Activated T-helper 1 cell treated with anti-CD3 and anti-CD28 coated beads, Interleukin-2, amount 50 U/mL, for 16 hours (primary cell): ENCODE data around the gene SLC25A48.

ENCODE experiments used
- DNase-seq, 2 donors: peaks; one replicate each; pipeline ENCODE4 v3.0.0-alpha.2; 2020; ENCODE audit warnings: low read depth in 1 of 2, low spot score in 1 of 2

Gene SLC25A48

DNA sequence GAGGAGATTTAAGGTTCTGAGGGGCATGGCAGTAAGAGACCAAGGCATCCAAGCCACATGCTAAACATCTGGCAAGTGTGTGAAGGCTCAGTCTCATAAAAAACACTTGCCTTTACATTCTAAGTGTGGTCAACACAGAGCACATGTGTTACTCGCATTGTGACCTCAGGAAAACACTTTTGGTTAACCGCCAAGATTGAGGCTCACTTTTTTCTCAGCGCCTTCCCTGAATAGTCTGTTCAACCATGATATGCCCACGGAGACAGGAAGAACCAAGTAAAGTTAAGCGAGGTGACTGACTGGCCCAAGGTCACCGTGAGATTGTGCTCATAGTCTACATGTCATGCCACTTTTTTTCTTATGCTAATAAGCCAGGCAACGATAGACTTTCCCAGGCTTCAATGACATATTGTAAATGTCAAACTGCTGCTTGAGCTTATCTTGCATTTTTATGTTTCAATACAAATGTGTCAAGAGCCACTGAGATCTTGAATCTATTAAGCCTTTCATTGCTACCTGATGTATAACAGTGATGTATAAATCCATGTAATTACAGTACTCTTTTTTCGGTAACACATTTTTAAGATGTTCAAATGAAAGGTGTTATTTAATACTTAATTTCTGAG is 82.3 kb downstream of the SLC25A48 start:
- DNase-seq: no peak

GRCh38 chr5:135920199-135920598 is 85.7 kb downstream of the SLC25A48 start:
- DNase-seq: no peak

DNA sequence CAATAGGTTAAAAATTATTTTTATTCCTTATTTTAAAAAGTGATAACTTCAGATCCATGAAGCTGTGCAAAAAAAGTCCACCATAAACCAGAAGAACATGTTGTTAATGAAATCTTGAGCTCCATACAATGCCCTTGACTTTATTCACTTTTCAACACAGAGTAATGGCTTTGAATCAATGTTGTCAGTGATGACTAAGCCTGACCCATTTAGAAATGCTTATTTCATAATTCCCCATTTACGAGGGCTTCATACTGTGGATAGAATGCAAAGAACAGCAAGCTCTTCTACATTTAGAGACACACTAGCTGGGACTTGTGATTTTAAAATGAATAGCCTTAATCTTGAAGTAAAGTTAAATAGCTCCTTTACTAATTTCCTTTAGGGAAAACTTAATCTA is 86.9 kb downstream of the SLC25A48 start:
- no peak for DNase-seq

DNA sequence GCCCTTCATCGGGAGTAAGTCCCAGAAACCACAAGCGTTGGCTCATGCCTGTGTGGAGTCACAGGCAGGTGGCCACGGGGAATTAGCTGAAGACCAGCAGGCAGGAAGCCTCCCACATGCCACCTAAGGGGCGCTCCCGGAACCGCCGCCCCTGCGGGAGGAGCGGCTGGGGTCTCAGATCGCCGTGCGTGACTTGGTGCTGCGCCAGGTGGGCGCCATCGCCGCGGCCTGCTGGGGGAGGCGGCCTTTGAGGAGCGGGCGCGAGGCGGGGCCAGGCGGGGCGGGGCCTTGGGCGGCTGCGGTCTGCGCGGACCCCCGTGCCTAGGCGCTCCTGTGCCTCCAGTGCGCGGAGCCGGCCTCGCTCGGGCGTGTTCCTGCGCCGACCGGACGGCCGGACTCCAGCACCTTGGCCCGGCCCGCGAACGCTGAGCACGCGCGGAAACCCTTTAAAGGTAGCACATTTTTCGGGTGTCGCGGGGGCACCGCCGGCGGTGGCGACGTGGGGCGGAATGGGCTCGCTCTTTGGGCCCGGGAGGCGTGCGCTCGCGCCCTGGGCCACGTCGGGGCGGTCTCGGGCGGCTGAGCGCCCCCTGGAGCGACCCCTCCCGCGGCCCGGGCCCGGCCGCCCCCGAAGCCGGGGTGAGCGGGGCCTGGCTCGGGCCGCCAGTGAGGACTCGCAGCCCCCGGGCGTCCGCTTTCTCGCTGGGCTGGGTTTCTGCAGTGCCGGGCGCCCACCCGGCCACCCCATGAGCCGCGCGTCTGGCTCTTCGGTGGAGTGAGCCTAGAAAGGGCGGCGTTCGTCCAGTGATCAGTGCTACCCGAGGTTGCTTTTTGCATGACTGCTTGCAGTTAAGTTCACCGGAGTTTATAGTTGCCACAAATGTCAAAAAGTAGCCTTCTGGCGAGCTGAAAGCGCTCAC is 95.8 kb downstream of the SLC25A48 start:
- no peak for DNase-seq

DNA sequence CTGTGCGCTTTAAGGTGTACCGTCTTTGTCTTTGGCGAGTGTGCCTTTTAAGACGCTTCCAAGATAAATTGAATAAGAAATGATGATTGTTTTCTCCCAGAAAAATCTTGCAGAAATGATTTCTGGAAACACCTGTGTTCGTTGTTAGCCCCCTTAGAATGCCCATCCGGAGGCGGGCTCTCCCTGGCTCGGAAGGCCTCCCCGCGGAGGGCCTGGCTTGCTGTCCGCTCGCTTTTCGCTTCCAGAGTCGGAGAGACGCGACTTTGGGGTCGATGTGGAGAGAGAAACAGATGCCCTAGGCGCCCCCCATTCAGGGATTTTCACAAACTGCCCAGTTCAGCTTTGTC is 96.5 kb downstream of the SLC25A48 start:
- no peak for DNase-seq

GRCh38 chr5:135934939-135935338 is 100.5 kb downstream of the SLC25A48 start:
- DNase-seq: no peak

- DNase-seq: no peak
Observed at GRCh38 chr5:135937245-135937911, 102.9 kb downstream of the SLC25A48 start.
